Measurements from ENCODE around the gene PARD3.
A peak's percentile ranks its signal among the peaks of the same experiment; 100 is the strongest.

The PARD3 gene

GRCh38 chr10:34697351-34698247, 117.5 kb downstream of the PARD3 start:
- DNase-seq (ENCODE audit: low spot score) (peak; percentile 97), FAIRE-seq (peak; percentile 99)

- FAIRE-seq (peak; percentile 91), DNase-seq (ENCODE audit: low spot score) (peak; percentile 64)
Observed at GRCh38 chr10:34696423-34696822, 118.7 kb downstream of the PARD3 start.

- DNase-seq (ENCODE audit: low spot score) (no peak), FAIRE-seq (no peak)
Observed at GRCh38 chr10:34690383-34691049, 124.6 kb downstream of the PARD3 start.

- DNase-seq (ENCODE audit: low spot score) (no peak), FAIRE-seq (peak; percentile 60)
Observed at GRCh38 chr10:34689053-34689452, 126.0 kb downstream of the PARD3 start.

GRCh38 chr10:34687434-34688210, 127.5 kb downstream of the PARD3 start:
- DNase-seq (ENCODE audit: low spot score), result peak; percentile 61
- FAIRE-seq, result no peak

GRCh38 chr10:34682580-34682979, 132.5 kb downstream of the PARD3 start:
- DNase-seq (ENCODE audit: low spot score), result no peak
- FAIRE-seq, result no peak

GRCh38 chr10:34681933-34682332, 133.2 kb downstream of the PARD3 start:
- DNase-seq (ENCODE audit: low spot score), result no peak
- FAIRE-seq, result no peak

GRCh38 chr10:34679177-34679576, 135.9 kb downstream of the PARD3 start:
- DNase-seq (ENCODE audit: low spot score) (no peak), FAIRE-seq (no peak)

GRCh38 chr10:34677591-34677990, 137.5 kb downstream of the PARD3 start:
- DNase-seq (ENCODE audit: low spot score), result no peak
- no peak for FAIRE-seq

GRCh38 chr10:34677132-34677531, 138.0 kb downstream of the PARD3 start:
- DNase-seq (ENCODE audit: low spot score), result no peak
- FAIRE-seq, result no peak

- FAIRE-seq (no peak), DNase-seq (ENCODE audit: low spot score) (no peak)
Observed at GRCh38 chr10:34674176-34674575, 140.9 kb downstream of the PARD3 start.

- no peak for FAIRE-seq
Observed at GRCh38 chr10:34670081-34670480, 145.0 kb downstream of the PARD3 start.

GRCh38 chr10:34669079-34669478, 146.0 kb downstream of the PARD3 start:
- FAIRE-seq, result no peak
- DNase-seq (ENCODE audit: low spot score), result no peak

More at GRCh38 chr10:34670081-34670480, 145.0 kb downstream of the PARD3 start:
- no peak for DNase-seq (ENCODE audit: low spot score)

- FAIRE-seq (no peak), DNase-seq (ENCODE audit: low spot score) (no peak)
Observed at GRCh38 chr10:34667177-34667576, 147.9 kb downstream of the PARD3 start.

GRCh38 chr10:34666008-34666704, 148.9 kb downstream of the PARD3 start:
- FAIRE-seq (peak; percentile 78), DNase-seq (ENCODE audit: low spot score) (peak; percentile 82)

- FAIRE-seq, result no peak
Observed at GRCh38 chr10:34664706-34665105, 150.4 kb downstream of the PARD3 start.

GRCh38 chr10:34661580-34661979, 153.5 kb downstream of the PARD3 start:
- DNase-seq (ENCODE audit: low spot score) (no peak), FAIRE-seq (no peak)

More at GRCh38 chr10:34664706-34665105, 150.4 kb downstream of the PARD3 start:
- no peak for DNase-seq (ENCODE audit: low spot score)

- no peak for FAIRE-seq
- DNase-seq (ENCODE audit: low spot score), result no peak
Observed at GRCh38 chr10:34658934-34659333, 156.2 kb downstream of the PARD3 start.

GRCh38 chr10:34656661-34657060, 158.4 kb downstream of the PARD3 start:
- FAIRE-seq, result no peak
- DNase-seq (ENCODE audit: low spot score), result no peak

GRCh38 chr10:34655286-34656170, 159.6 kb downstream of the PARD3 start:
- DNase-seq (ENCODE audit: low spot score) (peak; percentile 48), FAIRE-seq (peak; percentile 51)

Data from RCC 7860 (cell line).